ENCODE results near the gene DENND2C. TPM values are rescaled to one million over a fixed set of nuclear protein-coding genes. Genes with fewer than 3 reads are reported as not detected.

The DENND2C gene
- total RNA-seq, 3 donors from 2014 or later (not counting 1 experiment from before 2014, with no cell fraction given), result 1.6 to 6.7 (median 1.7) TPM

- Mint-ChIP-seq H3K36me3 (no peaks in the 10 kb centered on the region), H3K4me1 (peaks cover 3% of the 10 kb centered on the region in 2 donors), H3K27me3 (ENCODE audit: low read depth in 2 of 2) (peaks cover 17 to 25% of the 10 kb centered on the region in 2 donors), H3K9me3 (no peaks in the 10 kb centered on the region), H3K4me3 (no peak overlapping the region), H3K27ac (no peak overlapping the region)
- DNase-seq (no peak), ATAC-seq (no peak)
- Histone ChIP-seq H3K36me3 (ENCODE audit: control insufficient read depth, insufficient read depth, low read length) (no peaks in the 10 kb centered on the region), H3K4me1 (ENCODE audit: control insufficient read depth, insufficient read depth, low read length) (peaks cover under 1% of the 10 kb centered on the region), H3K4me3 (ENCODE audit: low read length) (no peak overlapping the region), H3K27me3 (ENCODE audit: control insufficient read depth, insufficient read depth, low read length) (peaks cover 7% of the 10 kb centered on the region), H3K9me3 (ENCODE audit: control insufficient read depth, insufficient read depth, low read length) (peaks cover under 1% of the 10 kb centered on the region), H3K27ac (ENCODE audit: low read length) (no peak overlapping the region)
- intact Hi-C loops (cut with micrococcal nuclease), result no loop called here
- WGBS (ENCODE audit: insufficient coverage), result 96% methylated on average over 15 of the region's 16 CpGs
- no peak for TF ChIP-seq CTCF (IDR thresholded peaks at IDR 0.05)
Measured at GRCh38 chr1:114587203-114587991, 82.5 kb downstream of the DENND2C start.

DNA sequence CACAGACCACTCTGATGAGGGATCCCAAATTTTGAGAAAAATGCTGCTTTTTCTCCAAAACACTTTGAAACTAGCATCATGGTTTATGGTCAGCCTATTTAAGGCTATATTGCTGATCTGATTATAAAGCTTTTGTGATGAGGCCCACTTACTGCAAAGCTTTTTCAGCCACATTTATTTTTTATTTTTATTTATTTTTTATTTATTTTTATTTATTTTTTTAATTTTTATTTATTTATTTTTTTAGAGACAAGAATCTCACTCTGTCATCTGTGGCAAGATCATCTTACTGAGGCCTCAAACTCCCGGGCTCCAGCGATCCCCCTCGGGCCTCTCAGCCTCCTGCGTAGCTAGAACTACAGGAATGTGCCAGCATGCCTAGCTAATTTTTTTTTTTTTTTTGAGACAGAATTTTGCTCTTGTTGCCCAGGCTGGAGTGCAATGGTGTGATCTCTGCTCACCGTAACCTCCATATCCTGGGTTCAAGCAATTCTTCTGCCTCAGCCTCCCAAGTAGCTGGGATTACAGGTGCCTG lies 83.3 kb downstream of the DENND2C start:
- Mint-ChIP-seq H3K4me1 (peaks cover 11% of the 10 kb centered on the region in 2 donors), H3K4me3 (no peak overlapping the region), H3K36me3 (no peaks in the 10 kb centered on the region), H3K27me3 (ENCODE audit: low read depth in 2 of 2) (peaks cover 17 to 28% of the 10 kb centered on the region in 2 donors), H3K9me3 (no peaks in the 10 kb centered on the region), H3K27ac (no peak overlapping the region)
- H3K36me3 ChIP-seq (ENCODE audit: control insufficient read depth, insufficient read depth, low read length), result no peaks in the 10 kb centered on the region
- TF ChIP-seq CTCF (IDR thresholded peaks at IDR 0.05), result no peak
- intact Hi-C loops (cut with micrococcal nuclease), result no loop called here
- no peak for ATAC-seq
- DNase-seq, result no peak
- no peak overlapping the region for H3K27ac ChIP-seq (ENCODE audit: low read length)
- no peak overlapping the region for H3K4me3 ChIP-seq (ENCODE audit: low read length)
- peaks cover 7% of the 10 kb centered on the region for H3K9me3 ChIP-seq (ENCODE audit: control insufficient read depth, insufficient read depth, low read length)
- 97% methylated on average over 5 of the region's 5 CpGs for WGBS (ENCODE audit: insufficient coverage)
- H3K4me1 ChIP-seq (ENCODE audit: control insufficient read depth, insufficient read depth, low read length), result peaks cover 8% of the 10 kb centered on the region
- peaks cover 10% of the 10 kb centered on the region for H3K27me3 ChIP-seq (ENCODE audit: control insufficient read depth, insufficient read depth, low read length)

DNA sequence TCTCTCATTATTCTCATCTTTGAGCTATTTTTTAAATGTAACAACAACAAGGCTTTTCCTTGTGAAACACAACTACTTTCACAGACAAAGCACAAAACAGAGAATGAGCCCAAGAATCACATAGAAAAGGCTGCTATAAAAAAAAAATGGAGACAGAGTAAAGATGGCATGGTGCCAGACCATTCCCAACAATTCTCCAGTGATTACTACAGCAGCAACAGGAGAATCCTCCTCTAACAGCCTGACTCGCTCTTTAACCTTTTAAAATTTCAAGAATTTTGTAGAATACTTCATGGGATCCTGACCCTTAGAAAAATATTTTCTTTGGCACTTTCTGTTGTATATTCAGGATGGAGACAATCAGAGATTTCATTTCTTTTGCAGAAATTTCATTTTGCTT lies 84.6 kb downstream of the DENND2C start:
- Histone ChIP-seq H3K9me3 (ENCODE audit: control insufficient read depth, insufficient read depth, low read length) (peaks cover 7% of the 10 kb centered on the region), H3K36me3 (ENCODE audit: control insufficient read depth, insufficient read depth, low read length) (no peaks in the 10 kb centered on the region), H3K4me3 (ENCODE audit: low read length) (no peak overlapping the region), H3K27me3 (ENCODE audit: control insufficient read depth, insufficient read depth, low read length) (peaks cover 10% of the 10 kb centered on the region), H3K27ac (ENCODE audit: low read length) (no peak overlapping the region), H3K4me1 (ENCODE audit: control insufficient read depth, insufficient read depth, low read length) (peaks cover 8% of the 10 kb centered on the region)
- intact Hi-C loops (cut with micrococcal nuclease), result no loop called here
- DNase-seq, result no peak
- H3K36me3 Mint-ChIP-seq, result no peaks in the 10 kb centered on the region
- H3K27me3 Mint-ChIP-seq (ENCODE audit: low read depth in 2 of 2), result peaks cover 17 to 28% of the 10 kb centered on the region in 2 donors
- WGBS (ENCODE audit: insufficient coverage), result 100% methylated on average over 1 of the region's 1 CpG
- H3K9me3 Mint-ChIP-seq, result no peaks in the 10 kb centered on the region
- peaks cover 19 to 21% of the 10 kb centered on the region in 2 donors for H3K4me1 Mint-ChIP-seq
- TF ChIP-seq CTCF (IDR thresholded peaks at IDR 0.05), result no peak
- ATAC-seq, result no peak
- no peak overlapping the region for H3K27ac Mint-ChIP-seq
- no peak overlapping the region for H3K4me3 Mint-ChIP-seq
